Measurements from ENCODE around the gene TYK2.

The TYK2 gene

GRCh38 chr19:10332965-10333757, 47.2 kb downstream of the TYK2 start, which contains the start of gene RAVER1:
RAVER1 (minus strand) TSS chr19:10333529; CDS start chr19:10333507, 22 bp downstream.
- peak; percentile 98 for DNase-seq

- DNase-seq, result no peak
Observed at GRCh38 chr19:10332158-10332964, 48.0 kb downstream of the TYK2 start.

GRCh38 chr19:10329555-10329954, 50.8 kb downstream of the TYK2 start:
- DNase-seq, result no peak

GRCh38 chr19:10328558-10329429, 51.6 kb downstream of the TYK2 start:
- DNase-seq, result no peak

- DNase-seq, result no peak
Observed at GRCh38 chr19:10327793-10328192, 52.6 kb downstream of the TYK2 start.

GRCh38 chr19:10325732-10326131, 54.6 kb downstream of the TYK2 start:
- DNase-seq, result no peak

- no peak for DNase-seq
Observed at GRCh38 chr19:10321874-10322835, 58.2 kb downstream of the TYK2 start.

GRCh38 chr19:10321417-10321797, 59.0 kb downstream of the TYK2 start:
- DNase-seq, result no peak

- no peak for DNase-seq
Observed at GRCh38 chr19:10320602-10321416, 59.6 kb downstream of the TYK2 start.

- no peak for DNase-seq
Observed at GRCh38 chr19:10318807-10319682, 61.3 kb downstream of the TYK2 start.

- no peak for DNase-seq
Observed at GRCh38 chr19:10317857-10318462, 62.4 kb downstream of the TYK2 start.

- DNase-seq, result no peak
Observed at GRCh38 chr19:10317045-10317856, 63.1 kb downstream of the TYK2 start.

- DNase-seq, result no peak
Observed at GRCh38 chr19:10316229-10317044, 63.9 kb downstream of the TYK2 start.

- peak; percentile 89 for DNase-seq
Observed at GRCh38 chr19:10315335-10316214, 64.8 kb downstream of the TYK2 start, which contains the start of gene FDX2. FDX2 (minus strand) TSS chr19:10316015; CDS start chr19:10315996, 19 bp downstream.

GRCh38 chr19:10309423-10309822, 70.9 kb downstream of the TYK2 start, which contains the start of gene ZGLP1:
ZGLP1 (minus strand) TSS chr19:10309815.
- DNase-seq, result no peak

- DNase-seq, result no peak
Observed at GRCh38 chr19:10306327-10306726, 74.0 kb downstream of the TYK2 start.
